ENCODE data around the gene FBXO36.
A peak's percentile ranks its signal among the peaks of the same experiment; 100 is the strongest.
"Not testable (repeated sequence)": the region's sequence is repeated elsewhere in the genome, so short reads cannot be mapped to it uniquely, and the experiment has no call there.

Gene FBXO36

DNA sequence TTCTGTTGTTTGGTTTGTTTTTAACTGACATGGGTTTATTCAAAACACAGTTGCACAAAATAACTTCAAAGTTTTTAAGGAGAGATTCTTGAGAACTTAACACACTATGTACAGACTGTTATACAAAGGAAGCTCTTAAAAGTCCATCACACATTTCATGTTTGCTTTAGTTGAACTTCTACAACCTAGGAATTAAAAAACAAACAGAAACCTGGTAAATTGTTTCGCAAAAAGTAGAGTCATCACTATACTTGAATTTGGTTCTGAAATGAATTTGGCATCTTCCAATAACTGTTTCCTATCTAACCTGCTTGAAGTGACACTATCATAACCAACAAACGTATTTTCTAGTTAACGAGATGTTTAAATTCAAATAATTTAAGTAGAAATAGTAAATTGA lies 22.3 kb upstream of the FBXO36 start:
- Mint-ChIP-seq H3K9me3 (no peaks in the 10 kb centered on the region), H3K27ac (peak overlapping the region; percentile 15), H3K4me3 (no peak overlapping the region), H3K27me3 (ENCODE audit: low read depth) (no peaks in the 10 kb centered on the region), H3K4me1 (ENCODE audit: low read depth) (peaks cover 23% of the 10 kb centered on the region), H3K36me3 (ENCODE audit: low read depth) (peaks cover 17% of the 10 kb centered on the region)

DNA sequence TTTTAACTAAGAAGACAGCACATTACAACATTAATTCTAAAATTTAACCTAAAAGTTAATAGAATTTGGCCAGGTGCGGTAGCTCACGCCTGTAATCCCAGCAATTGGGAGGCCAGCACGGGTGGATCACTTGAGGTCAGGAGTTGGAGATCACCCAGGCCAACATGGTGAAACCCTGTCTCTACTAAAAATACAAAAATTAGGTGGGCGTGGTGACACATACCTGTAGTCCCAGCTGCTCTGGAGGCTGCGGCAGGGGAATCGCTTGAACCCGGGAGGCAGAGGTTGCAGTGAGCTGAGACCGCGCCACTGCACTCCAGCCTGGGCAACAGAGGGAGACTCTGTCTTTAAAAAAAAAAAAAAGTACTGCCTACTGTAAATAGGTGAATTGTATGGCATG lies 21.8 kb upstream of the FBXO36 start:
- H3K27ac Mint-ChIP-seq; H3K27me3 Mint-ChIP-seq (ENCODE audit: low read depth); H3K9me3 Mint-ChIP-seq; H3K4me3 Mint-ChIP-seq: not testable (repeated sequence)
- H3K36me3 Mint-ChIP-seq (ENCODE audit: low read depth): peaks cover 17% of the 10 kb centered on the region
- H3K4me1 Mint-ChIP-seq (ENCODE audit: low read depth): peaks cover 23% of the 10 kb centered on the region

DNA sequence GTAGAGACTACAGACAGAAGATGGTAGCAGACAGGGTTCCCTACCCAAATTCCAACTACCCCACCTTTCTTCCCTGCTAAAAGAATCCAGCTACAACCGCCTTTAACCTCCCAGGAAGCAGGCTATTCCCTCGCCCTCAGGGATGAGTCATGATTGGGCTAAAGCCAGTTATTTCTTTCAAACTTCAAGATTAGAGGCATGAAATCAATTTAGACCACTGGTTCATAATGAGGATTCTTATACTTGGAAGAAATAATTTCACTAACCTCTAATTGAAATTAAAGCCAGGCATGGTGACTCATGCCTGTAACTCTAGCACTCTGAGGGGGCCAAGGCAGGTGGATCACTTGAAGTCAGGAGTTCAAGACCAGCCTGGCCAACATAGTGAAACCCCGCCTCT lies 20.5 kb upstream of the FBXO36 start:
- no peaks in the 10 kb centered on the region for H3K27me3 Mint-ChIP-seq (ENCODE audit: low read depth)
- peaks cover 22% of the 10 kb centered on the region for H3K4me1 Mint-ChIP-seq (ENCODE audit: low read depth)
- H3K36me3 Mint-ChIP-seq (ENCODE audit: low read depth): peaks cover 17% of the 10 kb centered on the region
- H3K27ac Mint-ChIP-seq: no peak overlapping the region
- H3K9me3 Mint-ChIP-seq: no peaks in the 10 kb centered on the region
- H3K4me3 Mint-ChIP-seq: no peak overlapping the region

DNA sequence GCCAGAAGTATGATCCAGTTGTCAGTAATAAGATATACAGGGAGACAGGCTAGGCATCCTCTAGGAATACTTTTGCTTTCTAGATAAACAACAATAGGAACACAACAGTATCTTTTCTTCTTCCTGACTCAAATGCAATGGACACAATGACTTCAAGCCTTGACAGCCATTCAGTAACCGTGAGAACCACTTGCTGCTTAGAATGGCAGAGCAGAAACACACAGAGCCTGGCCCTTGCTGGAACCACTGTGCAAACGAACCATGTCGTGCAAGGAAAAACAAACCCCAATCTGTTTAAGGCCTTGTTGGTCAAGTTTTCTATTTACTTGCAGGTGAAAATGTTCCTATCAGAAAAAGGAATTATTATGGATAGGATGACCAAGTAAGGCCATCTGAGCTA lies 19.3 kb upstream of the FBXO36 start:
- no peaks in the 10 kb centered on the region for H3K9me3 Mint-ChIP-seq
- H3K36me3 Mint-ChIP-seq (ENCODE audit: low read depth): peaks cover 19% of the 10 kb centered on the region
- H3K4me1 Mint-ChIP-seq (ENCODE audit: low read depth): peaks cover 19% of the 10 kb centered on the region
- no peak overlapping the region for H3K4me3 Mint-ChIP-seq
- H3K27ac Mint-ChIP-seq: no peak overlapping the region
- H3K27me3 Mint-ChIP-seq (ENCODE audit: low read depth): no peaks in the 10 kb centered on the region

DNA sequence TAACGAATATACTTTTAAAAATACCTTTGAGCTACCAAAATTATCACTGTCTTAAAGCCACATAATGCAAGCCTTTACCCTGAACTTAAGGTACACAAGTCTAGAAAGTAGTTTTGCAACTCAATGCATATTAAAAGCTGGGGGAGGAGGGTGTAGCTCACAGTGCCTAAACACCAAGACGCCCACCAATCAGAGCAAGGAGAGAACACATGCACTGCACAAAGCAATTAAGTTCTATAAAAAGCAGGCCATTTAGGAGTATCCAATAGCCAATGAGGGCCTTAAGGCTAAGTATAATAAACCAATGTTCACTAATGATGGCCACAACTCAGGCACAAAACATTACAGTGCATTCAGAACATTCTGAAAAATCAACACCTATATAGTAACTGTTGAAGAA lies 16.7 kb upstream of the FBXO36 start:
- peaks cover 26% of the 10 kb centered on the region for H3K36me3 Mint-ChIP-seq (ENCODE audit: low read depth)
- no peaks in the 10 kb centered on the region for H3K9me3 Mint-ChIP-seq
- no peak overlapping the region for H3K27ac Mint-ChIP-seq
- H3K4me3 Mint-ChIP-seq: no peak overlapping the region
- no peaks in the 10 kb centered on the region for H3K27me3 Mint-ChIP-seq (ENCODE audit: low read depth)
- peaks cover 24% of the 10 kb centered on the region for H3K4me1 Mint-ChIP-seq (ENCODE audit: low read depth)

DNA sequence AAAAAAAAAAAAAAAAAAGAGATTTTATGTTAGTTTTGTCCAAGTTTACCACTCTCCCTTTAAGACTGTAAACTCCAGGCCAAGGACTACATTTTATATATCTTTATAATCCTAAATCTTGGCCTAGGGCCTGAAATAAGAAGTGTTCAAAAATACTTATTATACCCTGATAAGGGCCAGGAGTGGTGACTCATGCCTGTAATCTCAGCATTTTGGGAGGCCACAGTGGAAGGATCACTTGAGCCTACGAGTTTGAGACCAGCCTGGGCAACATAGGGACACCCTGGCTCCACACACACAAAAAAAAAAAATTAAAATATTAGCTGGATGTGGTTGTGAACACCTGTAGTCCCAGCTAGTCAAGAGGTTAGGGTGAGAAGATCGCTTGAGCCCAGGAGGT lies 13.2 kb upstream of the FBXO36 start:
- H3K27ac Mint-ChIP-seq: no peak overlapping the region
- peaks cover 29% of the 10 kb centered on the region for H3K4me1 Mint-ChIP-seq (ENCODE audit: low read depth)
- H3K4me3 Mint-ChIP-seq: no peak overlapping the region
- no peaks in the 10 kb centered on the region for H3K27me3 Mint-ChIP-seq (ENCODE audit: low read depth)
- peaks cover 16% of the 10 kb centered on the region for H3K36me3 Mint-ChIP-seq (ENCODE audit: low read depth)
- no peaks in the 10 kb centered on the region for H3K9me3 Mint-ChIP-seq

DNA sequence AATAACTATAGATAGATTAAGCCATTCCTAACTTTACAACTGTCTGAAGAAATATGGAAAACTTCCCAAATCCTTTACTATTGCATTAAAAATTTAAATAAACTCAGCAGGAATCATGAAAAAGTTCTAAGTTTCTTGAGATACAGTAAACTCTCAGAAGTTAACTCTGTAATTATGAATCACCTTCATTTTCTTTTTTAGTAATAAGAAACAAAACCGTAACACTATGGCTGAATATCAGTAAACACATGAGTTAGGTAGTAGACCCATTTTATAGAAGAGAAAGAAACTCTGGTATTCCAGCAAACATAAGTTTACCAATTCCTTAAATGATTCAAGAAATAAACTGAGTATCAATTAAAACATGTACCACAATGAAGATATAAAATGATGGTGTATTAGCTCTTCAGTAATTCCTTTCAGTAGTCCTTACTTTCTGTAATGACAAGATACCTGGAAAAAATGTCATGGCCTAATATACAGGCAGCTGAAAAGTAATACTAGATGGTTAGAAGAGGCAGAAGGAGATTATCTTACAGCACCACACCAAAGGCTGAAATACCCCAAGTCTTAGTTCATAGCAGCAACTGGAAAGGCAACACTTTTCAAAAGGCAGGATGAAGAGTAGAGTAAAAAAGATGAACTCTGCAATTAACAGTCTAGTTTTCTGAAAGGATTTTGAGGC lies 12.0 kb upstream of the FBXO36 start:
- Mint-ChIP-seq H3K27ac (no peak overlapping the region), H3K4me1 (ENCODE audit: low read depth) (peaks cover 30% of the 10 kb centered on the region), H3K9me3 (no peaks in the 10 kb centered on the region), H3K4me3 (no peak overlapping the region), H3K36me3 (ENCODE audit: low read depth) (peaks cover 14% of the 10 kb centered on the region), H3K27me3 (ENCODE audit: low read depth) (no peaks in the 10 kb centered on the region)

DNA sequence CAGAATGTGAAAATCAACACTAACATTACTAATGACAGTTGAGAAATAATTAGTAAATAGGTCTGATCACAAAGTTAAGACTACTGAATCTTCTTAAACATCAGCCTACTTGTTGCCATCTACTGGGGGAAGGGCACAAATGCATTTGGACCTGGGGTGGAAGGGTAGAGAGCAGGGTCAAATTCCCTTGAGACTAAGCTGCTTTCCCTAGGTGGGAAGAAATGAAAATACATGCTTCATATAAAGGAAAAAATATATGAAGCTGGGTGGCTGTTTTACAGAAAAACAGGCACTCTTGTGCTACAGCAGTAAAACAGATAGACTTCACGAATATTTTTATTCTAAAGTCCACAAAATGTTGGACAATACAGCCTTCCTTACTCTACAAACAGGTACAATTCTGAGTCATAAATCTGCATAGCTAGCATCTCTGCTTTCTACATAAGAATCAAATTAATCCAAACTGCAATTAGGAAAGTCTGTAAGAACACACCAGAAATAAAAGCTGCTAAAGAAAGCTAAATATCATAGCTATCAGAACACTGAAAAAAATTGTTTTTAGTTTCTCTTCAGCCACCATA lies 11.4 kb upstream of the FBXO36 start:
- Mint-ChIP-seq H3K27me3 (ENCODE audit: low read depth) (no peaks in the 10 kb centered on the region), H3K4me3 (no peak overlapping the region), H3K27ac (peak overlapping the region; percentile 45), H3K9me3 (no peaks in the 10 kb centered on the region), H3K36me3 (ENCODE audit: low read depth) (peaks cover 14% of the 10 kb centered on the region), H3K4me1 (ENCODE audit: low read depth) (peaks cover 30% of the 10 kb centered on the region)

DNA sequence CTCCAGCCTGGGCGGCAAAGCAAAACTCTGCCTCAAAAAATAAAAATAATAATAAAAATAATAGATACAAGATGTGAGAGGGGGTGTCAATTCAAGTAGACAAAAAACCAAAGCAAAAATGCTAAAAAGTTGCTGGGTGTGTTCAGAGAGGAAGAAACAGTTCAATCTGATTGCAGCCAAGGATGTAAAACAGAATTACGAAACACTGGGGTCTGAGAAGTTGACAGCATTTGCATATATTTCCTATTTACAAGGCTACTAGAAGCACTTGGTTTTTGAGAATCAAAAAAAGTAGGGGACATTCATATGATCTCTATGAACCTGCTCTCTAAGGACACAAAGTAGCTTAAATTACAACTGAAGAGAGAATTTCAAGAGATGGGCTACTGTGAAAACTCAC lies 8.1 kb upstream of the FBXO36 start:
- Mint-ChIP-seq H3K27me3 (ENCODE audit: low read depth) (no peaks in the 10 kb centered on the region), H3K27ac (no peak overlapping the region), H3K4me3 (no peak overlapping the region), H3K4me1 (ENCODE audit: low read depth) (peaks cover 36% of the 10 kb centered on the region), H3K9me3 (no peaks in the 10 kb centered on the region), H3K36me3 (ENCODE audit: low read depth) (peaks cover 16% of the 10 kb centered on the region)

DNA sequence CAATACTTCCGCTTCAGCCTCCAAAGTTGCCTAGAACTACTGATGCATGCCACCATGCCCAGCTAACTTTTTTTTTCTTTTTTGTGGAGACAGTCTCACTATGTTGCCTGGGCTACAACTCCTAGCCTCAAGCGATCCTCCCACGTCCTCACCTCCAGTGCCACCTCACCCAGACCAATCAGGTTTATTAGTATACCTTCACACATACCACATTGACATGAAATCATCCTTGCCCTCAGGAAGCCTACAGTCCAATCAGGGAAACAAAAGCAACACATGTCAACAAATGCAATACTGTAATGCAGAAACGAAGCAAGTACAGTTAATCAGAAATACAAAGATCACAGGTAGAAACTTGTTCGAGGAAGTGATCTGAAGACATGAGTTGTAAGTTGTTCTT lies 4.5 kb upstream of the FBXO36 start:
- Mint-ChIP-seq H3K27ac (no peak overlapping the region), H3K4me3 (no peak overlapping the region), H3K9me3 (no peaks in the 10 kb centered on the region), H3K36me3 (ENCODE audit: low read depth) (peaks cover 28% of the 10 kb centered on the region), H3K27me3 (ENCODE audit: low read depth) (no peaks in the 10 kb centered on the region), H3K4me1 (ENCODE audit: low read depth) (peaks cover 31% of the 10 kb centered on the region)

DNA sequence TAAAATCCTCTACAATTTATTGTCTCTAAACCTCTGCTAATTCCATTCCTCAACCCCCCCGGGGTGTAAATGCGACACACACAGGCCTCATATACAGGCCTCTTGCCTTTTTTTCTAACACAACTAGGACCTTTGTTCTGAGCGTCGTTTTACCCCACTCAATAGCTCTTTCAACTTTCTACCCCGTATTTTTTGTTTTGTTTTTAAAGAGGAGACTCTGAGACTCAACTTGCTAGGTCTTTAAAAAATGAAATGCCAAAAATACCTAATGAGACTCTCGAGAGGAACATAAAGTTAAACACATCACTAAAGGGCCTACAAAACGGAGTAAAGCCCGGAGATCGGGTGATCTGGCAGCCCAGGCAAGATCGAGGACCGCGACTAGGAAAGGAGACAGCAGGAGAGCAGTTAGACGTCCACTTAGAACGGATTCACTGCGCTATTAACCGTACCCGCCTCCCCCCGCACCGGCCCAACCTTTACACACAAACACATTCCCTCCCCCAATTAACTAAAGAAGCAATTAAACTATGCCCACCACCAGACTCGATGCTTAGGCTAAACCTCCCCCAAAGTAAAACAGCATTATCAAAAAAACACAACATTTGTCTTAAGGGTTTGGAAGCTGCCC lies 2.2 kb upstream of the FBXO36 start:
- H3K4me1 Mint-ChIP-seq (ENCODE audit: low read depth): peaks cover 36% of the 10 kb centered on the region
- H3K9me3 Mint-ChIP-seq: no peaks in the 10 kb centered on the region
- H3K4me3 Mint-ChIP-seq: peak overlapping the region; percentile 100
- H3K27ac Mint-ChIP-seq: peak overlapping the region; percentile 99
- H3K36me3 Mint-ChIP-seq (ENCODE audit: low read depth): peaks cover 26% of the 10 kb centered on the region
- H3K27me3 Mint-ChIP-seq (ENCODE audit: low read depth): no peaks in the 10 kb centered on the region

DNA sequence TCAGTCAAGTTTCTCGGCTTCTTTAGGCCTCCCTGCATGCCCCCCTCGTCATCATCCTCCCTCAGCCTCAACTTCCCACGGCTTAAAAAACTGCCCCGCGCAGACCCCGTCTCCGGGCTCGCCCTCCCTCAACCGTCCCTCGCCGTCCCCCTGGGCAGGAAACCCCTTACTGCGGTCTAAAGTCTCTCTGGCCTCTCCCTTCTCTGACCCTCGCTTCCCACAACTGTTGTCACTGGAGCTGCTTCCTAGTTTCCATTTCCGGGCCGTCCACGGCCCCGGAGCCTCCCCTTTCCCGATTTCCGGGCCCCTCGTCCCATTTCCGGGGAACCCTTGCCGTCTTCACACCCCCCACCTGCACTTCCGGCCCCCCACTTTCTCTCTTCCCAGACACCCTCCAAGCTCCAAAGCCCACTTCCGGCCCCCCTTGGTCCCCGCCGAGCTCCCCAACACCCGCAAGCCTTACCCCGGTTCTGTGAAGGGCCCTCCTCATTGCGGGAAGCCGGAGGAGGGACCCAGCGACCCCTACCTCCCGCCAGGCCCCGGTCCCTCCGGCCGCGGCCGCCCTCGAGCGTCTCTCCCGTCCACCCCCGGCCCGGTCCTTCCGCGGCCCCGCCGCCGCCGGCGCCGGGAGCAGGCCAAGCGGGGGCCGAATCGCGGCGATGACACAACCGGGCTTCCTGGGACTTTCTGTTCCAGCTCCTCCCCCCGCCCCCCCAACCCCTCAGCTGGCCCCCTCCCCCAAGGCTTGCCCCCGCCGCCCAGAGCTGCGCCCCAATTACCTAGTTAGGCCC lies 1.0 kb upstream of the FBXO36 start:
- Mint-ChIP-seq H3K27me3 (ENCODE audit: low read depth) (no peaks in the 10 kb centered on the region), H3K4me1 (ENCODE audit: low read depth) (peaks cover 39% of the 10 kb centered on the region), H3K4me3 (peak overlapping the region; percentile 100), H3K9me3 (no peaks in the 10 kb centered on the region), H3K27ac (peak overlapping the region; percentile 99), H3K36me3 (ENCODE audit: low read depth) (peaks cover 26% of the 10 kb centered on the region)

DNA sequence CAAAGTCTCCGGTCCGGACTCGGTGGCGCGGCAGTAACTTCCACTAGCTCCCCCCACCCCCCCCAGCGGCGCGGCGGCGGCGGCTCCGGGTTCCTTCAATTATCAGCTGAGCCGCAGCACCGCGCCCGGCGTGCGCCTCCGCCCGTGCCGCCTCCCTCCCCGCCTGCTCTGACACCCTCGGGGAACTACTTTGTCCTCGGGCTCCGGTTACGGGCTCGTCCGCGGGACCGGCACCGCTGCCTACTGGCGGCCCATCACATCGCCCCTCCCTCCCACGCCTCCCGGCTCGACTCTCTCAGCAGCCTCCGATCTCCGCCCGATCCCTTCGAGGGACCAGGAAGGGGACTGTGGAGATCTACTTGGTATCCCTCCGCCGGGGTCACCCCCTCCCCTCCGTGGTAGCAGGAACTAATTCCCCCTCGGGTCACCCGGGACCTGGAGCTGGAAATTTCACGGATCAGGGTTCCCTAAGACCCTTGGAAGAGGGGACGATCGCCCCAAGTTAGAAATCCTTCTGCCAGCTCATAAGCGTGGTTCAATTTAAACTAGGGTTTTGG lies 333 bp upstream of the FBXO36 start, which contains the start of gene TRIP12:
TRIP12 (minus strand) TSS at position 118 of the 557 bp plus-strand sequence. CDS start 41,930 bp downstream, outside the sequence.
- Mint-ChIP-seq H3K4me3 (peak within 1 kb of the TSS; percentile 100), H3K36me3 (ENCODE audit: low read depth) (peaks cover 26% of the 10 kb centered on the region), H3K4me1 (ENCODE audit: low read depth) (peaks cover 39% of the 10 kb centered on the region), H3K9me3 (no peaks in the 10 kb centered on the region), H3K27ac (peak within 1 kb of the TSS; percentile 99), H3K27me3 (ENCODE audit: low read depth) (no peaks in the 10 kb centered on the region)

DNA sequence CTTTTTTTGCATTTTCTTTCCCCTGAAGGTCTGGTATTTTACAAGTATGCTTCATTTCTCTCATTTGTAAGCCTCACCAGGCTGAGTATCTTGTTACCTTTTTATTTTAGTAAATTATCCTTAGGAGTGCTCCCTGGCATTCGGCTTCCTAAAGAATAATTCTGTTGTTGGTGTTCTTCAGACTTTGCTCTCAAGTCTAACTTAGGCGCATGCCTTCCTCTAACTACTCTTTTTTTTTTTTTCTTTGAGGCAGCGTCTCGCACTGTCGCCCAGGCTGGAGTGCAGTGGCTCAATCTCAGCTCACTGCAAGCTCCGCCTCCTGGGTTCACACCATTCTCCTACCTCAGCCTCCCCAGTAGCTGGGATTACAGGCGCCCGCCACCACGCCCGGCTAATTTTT lies 2.2 kb downstream of the FBXO36 start:
- Mint-ChIP-seq H3K36me3 (ENCODE audit: low read depth) (peaks cover 14% of the 10 kb centered on the region), H3K4me1 (ENCODE audit: low read depth) (peaks cover 30% of the 10 kb centered on the region), H3K4me3 (peak overlapping the region; percentile 21)
- not testable (repeated sequence) for H3K27me3 Mint-ChIP-seq (ENCODE audit: low read depth); H3K27ac Mint-ChIP-seq; H3K9me3 Mint-ChIP-seq
